B cell (primary cell): ENCODE data around the gene SRP54. TPM values are rescaled to one million over a fixed set of nuclear protein-coding genes. Genes with fewer than 3 reads are reported as not detected.

Experiments
- ATAC-seq: fragments of 200-7000 bp; cut with Tn5 transposase; one replicate; pipeline ENCODE4 v1.10.0; 2021; ENCODE audit warnings: low read depth, mild to moderate bottlenecking, moderate number of reproducible peaks, moderate library complexity
- CTCF ChIA-PET: fragments of 350-600 bp; sonication (Branson Sonifier 250); formaldehyde crosslinking; loops from one replicate; lab custom pipeline; 2021; ENCODE audit warnings: antibody characterized with exemption, inconsistent platforms; lab: Charles Lee
- POLR2A ChIA-PET: fragments of 350-600 bp; sonication (Branson Sonifier 250); formaldehyde crosslinking; loops from one replicate; lab custom pipeline; 2021; ENCODE audit warnings: antibody characterized with exemption; lab: Charles Lee
- DNase-seq: peaks from one replicate; pipeline ENCODE4 v3.0.0; 2013
- H2AFZ ChIP-seq: 2 replicates; pipeline ENCODE4 v1.6.1; 2012; ENCODE audit warnings: mild to moderate bottlenecking, low read depth, low read length; ENCODE audit not compliant: insufficient read depth, poor library complexity, severe bottlenecking
- H3K27ac ChIP-seq, 2 donors: 1 replicate in 1 of 2; 2 replicates in 1 of 2; pipeline ENCODE4 v1.5.1; 2012 to 2013; ENCODE audit warnings: low read length in 2 of 2, mild to moderate bottlenecking in 2 of 2, moderate library complexity in 1 of 2
- H3K27me3 ChIP-seq, 4 experiments: fragments of 200-600 bp in 1 of 4; sonication (generic) in 1 of 4; replicated peaks in 1 of 4; 1 replicate in 2 of 4; 2 replicates in 2 of 4; pipeline versions ENCODE4 v1.6.1 to v1.7.0; 2013 to 2016; ENCODE audit warnings: low read length in 3 of 4, mild to moderate bottlenecking in 2 of 4, mixed read lengths in 1 of 4, moderate library complexity in 1 of 4; ENCODE audit not compliant: insufficient read depth in 4 of 4, control insufficient read depth in 3 of 4; ENCODE audit errors: control extremely low read depth in 1 of 4
- H3K36me3 ChIP-seq, 2 experiments: replicated peaks in 1 of 2; 1 replicate in 1 of 2; 2 replicates in 1 of 2; pipeline versions ENCODE4 v1.6.1 to v1.7.1; 2013; ENCODE audit warnings: low read length in 1 of 2; ENCODE audit not compliant: insufficient read depth in 2 of 2, control insufficient read depth in 1 of 2; ENCODE audit errors: control extremely low read depth in 1 of 2, extremely low read depth in 1 of 2
- H3K4me1 ChIP-seq, 2 donors: fragments of 200-600 bp in 1 of 2; sonication (generic) in 1 of 2; 1 replicate in 1 of 2; 2 replicates in 1 of 2; pipeline versions ENCODE4 v1.5.1 to v1.6.1; 2013 to 2017; ENCODE audit warnings: low read length in 2 of 2; ENCODE audit not compliant: control insufficient read depth in 2 of 2, insufficient read depth in 2 of 2
- H3K4me2 ChIP-seq: replicated peaks from 2 replicates; pipeline ENCODE3; 2012; ENCODE audit warnings: mild to moderate bottlenecking, low read depth, low read length; ENCODE audit not compliant: poor library complexity, severe bottlenecking
- H3K4me3 ChIP-seq, 5 experiments: fragments of 200-600 bp in 1 of 5; sonication (generic) in 1 of 5; 1 replicate in 3 of 5; 2 replicates in 2 of 5; pipeline versions ENCODE4 v1.5.1 to v1.7.0; 2011 to 2016; ENCODE audit warnings: low read length in 4 of 5, mild to moderate bottlenecking in 4 of 5, low read depth in 2 of 5, control low read depth in 1 of 5, moderate library complexity in 1 of 5; ENCODE audit not compliant: insufficient read depth in 1 of 5; ENCODE audit errors: control extremely low read depth in 1 of 5, extremely low read depth in 1 of 5
- H3K79me2 ChIP-seq: fragments of 200-600 bp; sonication (generic); one replicate; pipeline ENCODE4 v1.6.0; 2016; ENCODE audit warnings: low read length; ENCODE audit not compliant: control insufficient read depth, insufficient read depth
- H3K9ac ChIP-seq: fragments of 200-600 bp; sonication (generic); 2 replicates; pipeline ENCODE4 v1.6.1; 2017; ENCODE audit warnings: mild to moderate bottlenecking, low read length, moderate library complexity
- H3K9me3 ChIP-seq, 3 donors: one replicate each; pipeline versions ENCODE4 v1.6.1 to v1.7.1; 2013; ENCODE audit warnings: low read length in 2 of 3; ENCODE audit not compliant: control insufficient read depth in 2 of 3, insufficient read depth in 1 of 3; ENCODE audit errors: control extremely low read depth in 1 of 3
- H4K20me1 ChIP-seq: 2 replicates; pipeline ENCODE4 v1.6.0; 2012; ENCODE audit warnings: mild to moderate bottlenecking, low read length; ENCODE audit not compliant: insufficient read depth, control insufficient read depth, poor library complexity, severe bottlenecking
- H3K27ac Mint-ChIP-seq: one replicate; pipeline ENCODE4 v1.8.0; 2021; ENCODE audit warnings: mixed read lengths
- H3K27me3 Mint-ChIP-seq: one replicate; pipeline ENCODE4 v1.8.0; 2021; ENCODE audit warnings: mixed read lengths
- H3K4me1 Mint-ChIP-seq: one replicate; pipeline ENCODE4 v1.8.0; 2021; ENCODE audit warnings: mixed read lengths
- H3K4me3 Mint-ChIP-seq: one replicate; pipeline ENCODE4 v1.8.0; 2021; ENCODE audit warnings: mixed read lengths
- H3K9me3 Mint-ChIP-seq: one replicate; pipeline ENCODE4 v1.8.0; 2022; ENCODE audit warnings: mixed read lengths; ENCODE audit not compliant: insufficient read depth
- CTCF ChIP-seq: fragments of 200-600 bp; IDR thresholded peaks from one replicate; pipeline ENCODE4 v1.8.0; 2022; ENCODE audit warnings: antibody characterized with exemption, mild to moderate bottlenecking
- EZH2 ChIP-seq: IDR thresholded peaks from 2 replicates; pipeline ENCODE4 v1.6.1; 2012; ENCODE audit warnings: borderline replicate concordance, low read depth, mild to moderate bottlenecking, moderate library complexity, low read length; ENCODE audit not compliant: insufficient read depth, poor library complexity, severe bottlenecking
- WGBS: methylation state at CpG from one replicate; pipeline ENCODE4 v1.1.5; 2013; ENCODE audit warnings: missing lambda C conversion rate; ENCODE audit not compliant: insufficient coverage; 5-methylcytosine and 5-hydroxymethylcytosine counted together
- intact Hi-C: fragments of 100-400 bp; cut with micrococcal nuclease; formaldehyde crosslinking; loops from one replicate; pipeline ENCODE4 v1.10.0; 2022
- polyA plus RNA-seq: library from polyadenylated mRNA; depleted of rRNA; stranded (reverse); fragments of >200 nt; gene quantifications from 2 replicates; pipeline ENCODE4 v1.2.3, GENCODE V29; 2012
- total RNA-seq, 2 donors: library from RNA; stranded (reverse); fragments of 120-200 nt in 1 of 2; gene quantifications; 1 replicate in 1 of 2; 2 replicates in 1 of 2; pipeline versions ENCODE4 v1.2.3 to v1.2.4, GENCODE V29; 2013 to 2022

Gene SRP54
- total and polyA plus RNA-seq, 2 donors (not counting 1 experiment from before 2014, with no cell fraction given), result 18.4 to 54.9 TPM

- no peaks in the 10 kb centered on the region for H3K4me1 ChIP-seq
- intact Hi-C loops, result loop anchor here (10.0 kb wide), 1 partner anchor 690 kb away; no protein-coding TSS in a partner anchor
- H3K9ac ChIP-seq, result no peak overlapping the region
- H3K9me3 Mint-ChIP-seq, result no peaks in the 10 kb centered on the region
- no peak overlapping the region for H3K4me3 Mint-ChIP-seq
- H3K4me1 Mint-ChIP-seq, result peaks cover 18% of the 10 kb centered on the region
- H3K9me3 ChIP-seq, result no peaks in the 10 kb centered on the region
- ChIA-PET POLR2A (no interaction called here), CTCF (no interaction called here)
- H4K20me1 ChIP-seq, result peaks cover 37% of the 10 kb centered on the region
- H3K27me3 ChIP-seq, result no peaks in the 10 kb centered on the region
- peaks cover 6 to 16% of the 10 kb centered on the region in 2 experiments for H3K36me3 ChIP-seq
- TF ChIP-seq CTCF (no peak), EZH2 (no peak)
- DNase-seq (no peak), ATAC-seq (no peak)
- no peak overlapping the region for H3K4me2 ChIP-seq
- H3K27ac ChIP-seq, result peak overlapping the region in 1 of 2 donors; percentile 33
- WGBS, result 60% methylated on average over 1 of the region's 2 CpGs
- H3K79me2 ChIP-seq, result peaks cover 49% of the 10 kb centered on the region
- H2AFZ ChIP-seq, result no peak overlapping the region
- no peak overlapping the region for H3K27ac Mint-ChIP-seq
- no peaks in the 10 kb centered on the region for H3K27me3 Mint-ChIP-seq
- no peak overlapping the region for H3K4me3 ChIP-seq
These were observed 11.9 kb downstream of the SRP54 start for GRCh38 chr14:34994668-34995067.

- peaks cover 16% of the 10 kb centered on the region for H4K20me1 ChIP-seq
These were observed 15.0 kb downstream of the SRP54 start for GRCh38 chr14:34997762-34998161.

More at GRCh38 chr14:34997762-34998161, 15.0 kb downstream of the SRP54 start:
- Mint-ChIP-seq H3K4me3 (no peak overlapping the region), H3K9me3 (no peaks in the 10 kb centered on the region), H3K27me3 (no peaks in the 10 kb centered on the region), H3K27ac (no peak overlapping the region), H3K4me1 (peaks cover 8% of the 10 kb centered on the region)
- DNase-seq (no peak), ATAC-seq (no peak)
- Histone ChIP-seq H3K9ac (no peak overlapping the region), H3K79me2 (peaks cover 20% of the 10 kb centered on the region), H2AFZ (no peak overlapping the region), H3K36me3 (peaks cover 6 to 26% of the 10 kb centered on the region in 2 experiments), H3K27ac (no peak overlapping the region), H3K4me2 (no peak overlapping the region), H3K4me1 (no peaks in the 10 kb centered on the region), H3K4me3 (no peak overlapping the region), H3K27me3 (no peaks in the 10 kb centered on the region), H3K9me3 (no peaks in the 10 kb centered on the region)
- 93% methylated on average over 2 of the region's 3 CpGs for WGBS
- POLR2A ChIA-PET, result no interaction called here
- TF ChIP-seq EZH2 (no peak), CTCF (no peak)
- intact Hi-C loops, result loop anchor here (10.0 kb wide), 1 partner anchor 687 kb away; no protein-coding TSS in a partner anchor
- CTCF ChIA-PET, result no interaction called here
